KMS-11 (cell line): ENCODE measurements around the gene METTL23.
A peak's percentile ranks its signal among the peaks of the same experiment; 100 is the strongest.

ENCODE experiments used
- H2AFZ ChIP-seq: fragments of 200-600 bp; sonication (generic); 2 replicates; pipeline ENCODE4 v1.6.1; 2016; ENCODE audit warnings: antibody characterized with exemption, mixed run types, low read depth
- H3K27ac ChIP-seq: fragments of 200-600 bp; sonication (generic); 2 replicates; pipeline ENCODE4 v1.6.1; 2016; ENCODE audit warnings: mild to moderate bottlenecking, mixed run types
- H3K27me3 ChIP-seq: fragments of 200-600 bp; sonication (generic); 2 replicates; pipeline ENCODE4 v1.6.1; 2017; ENCODE audit warnings: mild to moderate bottlenecking, low read depth, mixed run types, moderate library complexity; ENCODE audit not compliant: insufficient read depth
- H3K36me3 ChIP-seq: fragments of 200-600 bp; sonication (generic); 2 replicates; pipeline ENCODE4 v1.6.1; 2017; ENCODE audit warnings: mild to moderate bottlenecking, mixed run types; ENCODE audit not compliant: insufficient read depth
- H3K4me1 ChIP-seq: fragments of 200-600 bp; sonication (generic); 2 replicates; pipeline ENCODE4 v1.6.1; 2016; ENCODE audit warnings: mild to moderate bottlenecking, low read depth, mixed run types; ENCODE audit not compliant: poor library complexity, severe bottlenecking
- H3K4me2 ChIP-seq: fragments of 200-600 bp; sonication (generic); 2 replicates; pipeline ENCODE4 v1.7.0; 2016; ENCODE audit warnings: mild to moderate bottlenecking, mixed run types
- H3K4me3 ChIP-seq: fragments of 200-600 bp; sonication (generic); IDR thresholded peaks from 2 replicates; pipeline ENCODE4 v1.6.1; 2017; ENCODE audit warnings: low read depth, low read length, mixed read lengths; ENCODE audit not compliant: insufficient read depth
- H3K79me2 ChIP-seq: fragments of 200-600 bp; sonication (generic); 2 replicates; pipeline ENCODE4 v1.6.1; 2016; ENCODE audit warnings: low read depth, mixed run types; ENCODE audit not compliant: insufficient read depth
- H3K9ac ChIP-seq: fragments of 200-600 bp; sonication (generic); 2 replicates; pipeline ENCODE4 v1.6.1; 2016; ENCODE audit warnings: mild to moderate bottlenecking, mixed run types
- H4K20me1 ChIP-seq: fragments of 200-600 bp; sonication (generic); 2 replicates; pipeline ENCODE4 v1.6.1; 2016; ENCODE audit warnings: mild to moderate bottlenecking, mixed run types; ENCODE audit not compliant: insufficient read depth
- CTCF ChIP-seq: fragments of 200-600 bp; sonication (generic); conservative IDR thresholded peaks from 2 replicates; pipeline ENCODE4 v1.6.1; 2017; ENCODE audit warnings: low read depth, mild to moderate bottlenecking, antibody characterized with exemption, low read length, moderate library complexity, mixed read lengths

The METTL23 gene

GRCh38 chr17:76716839-76717215 is 9.8 kb upstream of the METTL23 start:
- Histone ChIP-seq H2AFZ (no peak overlapping the region), H3K4me3 (no peak overlapping the region), H3K79me2 (peaks cover 4% of the 10 kb centered on the region), H3K27me3 (no peaks in the 10 kb centered on the region), H4K20me1 (no peaks in the 10 kb centered on the region), H3K4me2 (peak overlapping the region; percentile 26), H3K9ac (peak overlapping the region; percentile 22; the same call in 1 of the 2 replicates), H3K4me1 (peaks cover 59% of the 10 kb centered on the region), H3K27ac (peak overlapping the region; percentile 88), H3K36me3 (peaks cover 31% of the 10 kb centered on the region; the same call in 1 of the 2 replicates)
- no peak for TF ChIP-seq CTCF

GRCh38 chr17:76718516-76718915 is 8.1 kb upstream of the METTL23 start:
- no peak overlapping the region for H3K27ac ChIP-seq
- peaks cover 36% of the 10 kb centered on the region; the same call in 1 of the 2 replicates for H3K36me3 ChIP-seq
- no peak overlapping the region for H2AFZ ChIP-seq
- H4K20me1 ChIP-seq: 0 out of 2 replicates have a peak, but pooled peaks cover under 1% of the 10 kb centered on the region
- no peak overlapping the region for H3K9ac ChIP-seq
- no peak for TF ChIP-seq CTCF
- no peak overlapping the region for H3K4me2 ChIP-seq
- H3K4me3 ChIP-seq: no peak overlapping the region
- peaks cover 19% of the 10 kb centered on the region for H3K79me2 ChIP-seq
- peaks cover 65% of the 10 kb centered on the region for H3K4me1 ChIP-seq
- no peaks in the 10 kb centered on the region for H3K27me3 ChIP-seq

- H3K4me3 ChIP-seq: no peak overlapping the region
- H3K27me3 ChIP-seq: no peaks in the 10 kb centered on the region
- no peak overlapping the region for H2AFZ ChIP-seq
- no peak for TF ChIP-seq CTCF
- H3K4me1 ChIP-seq: peaks cover 70% of the 10 kb centered on the region
- H4K20me1 ChIP-seq: peaks cover 8% of the 10 kb centered on the region; the same call in 1 of the 2 replicates
- H3K4me2 ChIP-seq: no peak overlapping the region
- peaks cover 36% of the 10 kb centered on the region; the same call in 1 of the 2 replicates for H3K36me3 ChIP-seq
- H3K79me2 ChIP-seq: peaks cover 36% of the 10 kb centered on the region
- H3K9ac ChIP-seq: no peak overlapping the region
- no peak overlapping the region for H3K27ac ChIP-seq
These were observed 6.4 kb upstream of the METTL23 start for GRCh38 chr17:76720211-76720610.

GRCh38 chr17:76720941-76721340 is 5.7 kb upstream of the METTL23 start:
- H3K4me3 ChIP-seq: no peak overlapping the region
- H3K27ac ChIP-seq: no peak overlapping the region
- H3K36me3 ChIP-seq: peaks cover 36% of the 10 kb centered on the region; the same call in 1 of the 2 replicates
- peaks cover 43% of the 10 kb centered on the region for H3K79me2 ChIP-seq
- no peak overlapping the region for H2AFZ ChIP-seq
- no peak overlapping the region for H3K4me2 ChIP-seq
- TF ChIP-seq CTCF: no peak
- H3K4me1 ChIP-seq: peaks cover 66% of the 10 kb centered on the region
- no peaks in the 10 kb centered on the region for H3K27me3 ChIP-seq
- peaks cover 8% of the 10 kb centered on the region; the same call in 1 of the 2 replicates for H4K20me1 ChIP-seq
- H3K9ac ChIP-seq: no peak overlapping the region
